H9 (cell line): Measurements from ENCODE around the gene SLC16A7. TPM values are rescaled to one million over a fixed set of nuclear protein-coding genes. Genes with fewer than 3 reads are reported as not detected.

Experiments
- DNase-seq: peaks from one replicate; pipeline ENCODE4 v3.0.0-alpha.2; 2017
- H2AFZ ChIP-seq: one replicate; pipeline ENCODE4 v1.6.1; 2013; ENCODE audit warnings: mild to moderate bottlenecking, low read length, control low read depth, moderate library complexity
- H2AK5ac ChIP-seq: 2 replicates; pipeline ENCODE4 v1.6.1; 2013; ENCODE audit warnings: low read length, control low read depth, mixed read lengths; ENCODE audit not compliant: insufficient read length
- H2BK120ac ChIP-seq: one replicate; pipeline ENCODE4 v1.6.1; 2013; ENCODE audit warnings: low read depth, mild to moderate bottlenecking, low read length, control low read depth, inconsistent platforms; ENCODE audit not compliant: poor library complexity, severe bottlenecking
- H2BK12ac ChIP-seq: 2 replicates; pipeline ENCODE4 v1.6.1; 2013; ENCODE audit warnings: low read length, control low read depth, mixed read lengths, low read depth; ENCODE audit not compliant: insufficient read length
- H2BK15ac ChIP-seq: 2 replicates; pipeline ENCODE4 v1.6.1; 2013; ENCODE audit warnings: low read depth, low read length, control low read depth
- H2BK20ac ChIP-seq: one replicate; pipeline ENCODE4 v1.6.1; 2013; ENCODE audit warnings: low read depth, mild to moderate bottlenecking, low read length, control low read depth, inconsistent platforms; ENCODE audit not compliant: poor library complexity, severe bottlenecking
- H2BK5ac ChIP-seq: 2 replicates; pipeline ENCODE4 v1.6.1; 2013; ENCODE audit warnings: low read length, control low read depth, mixed read lengths; ENCODE audit not compliant: insufficient read length
- H3K14ac ChIP-seq: 2 replicates; pipeline ENCODE4 v1.6.1; 2013; ENCODE audit warnings: low read length, control low read depth; ENCODE audit not compliant: insufficient read depth
- H3K18ac ChIP-seq: 2 replicates; pipeline ENCODE4 v1.6.1; 2013; ENCODE audit warnings: low read depth, mild to moderate bottlenecking, mixed read lengths, low read length, control low read depth; ENCODE audit not compliant: insufficient read length
- H3K23ac ChIP-seq: 2 replicates; pipeline ENCODE4 v1.6.1; 2013; ENCODE audit warnings: low read length, control low read depth, mixed read lengths, low read depth; ENCODE audit not compliant: insufficient read length
- H3K23me2 ChIP-seq: 2 replicates; pipeline ENCODE4 v1.6.1; 2013; ENCODE audit warnings: low read depth, mild to moderate bottlenecking, mixed read lengths, low read length, control low read depth; ENCODE audit not compliant: insufficient read length, poor library complexity, severe bottlenecking
- H3K27ac ChIP-seq: 2 replicates; pipeline ENCODE4 v1.5.1; 2013; ENCODE audit warnings: low read length, control low read depth, mixed read lengths, low read depth; ENCODE audit not compliant: insufficient read length
- H3K27me3 ChIP-seq: 2 replicates; pipeline ENCODE4 v1.6.1; 2013; ENCODE audit warnings: low read length, control low read depth, inconsistent platforms; ENCODE audit not compliant: insufficient read depth
- H3K4ac ChIP-seq: 2 replicates; pipeline ENCODE4 v1.6.1; 2013; ENCODE audit warnings: low read depth, mild to moderate bottlenecking, control low read depth, inconsistent platforms, low read length, moderate library complexity
- H3K4me1 ChIP-seq: 2 replicates; pipeline ENCODE4 v1.6.1; 2013; ENCODE audit warnings: low read length, control low read depth, inconsistent platforms; ENCODE audit not compliant: insufficient read depth
- H3K4me2 ChIP-seq: 2 replicates; pipeline ENCODE4 v1.6.1; 2013; ENCODE audit warnings: low read length, control low read depth, mixed read lengths; ENCODE audit not compliant: insufficient read length, insufficient read depth
- H3K56ac ChIP-seq: 2 replicates; pipeline ENCODE4 v1.6.1; 2013; ENCODE audit warnings: low read depth, mild to moderate bottlenecking, mixed read lengths, low read length, control low read depth; ENCODE audit not compliant: insufficient read length
- H3K79me1 ChIP-seq: 2 replicates; pipeline ENCODE4 v1.6.1; 2013; ENCODE audit warnings: low read depth, mild to moderate bottlenecking, moderate library complexity, low read length, control low read depth, inconsistent platforms; ENCODE audit not compliant: insufficient read depth, poor library complexity, severe bottlenecking
- H3K79me2 ChIP-seq: 2 replicates; pipeline ENCODE4 v1.6.1; 2013; ENCODE audit warnings: low read length, control low read depth, inconsistent platforms; ENCODE audit not compliant: insufficient read depth
- H3K9ac ChIP-seq: 2 replicates; pipeline ENCODE4 v1.6.1; 2013; ENCODE audit warnings: low read length, control low read depth, mixed read lengths; ENCODE audit not compliant: insufficient read length; ENCODE audit errors: extremely low read depth
- H3K9me3 ChIP-seq: one replicate; pipeline ENCODE4 v1.6.1; 2013; ENCODE audit warnings: low read depth, low read length, inconsistent platforms; ENCODE audit not compliant: control insufficient read depth
- H3T11ph ChIP-seq: one replicate; pipeline ENCODE4 v1.6.1; 2013; ENCODE audit warnings: mild to moderate bottlenecking, low read length, control low read depth, inconsistent platforms
- H4K20me1 ChIP-seq: one replicate; pipeline ENCODE4 v1.6.1; 2013; ENCODE audit not compliant: control insufficient read depth, insufficient read length, insufficient read depth
- H4K5ac ChIP-seq: 2 replicates; pipeline ENCODE4 v1.6.1; 2013; ENCODE audit warnings: low read depth, mild to moderate bottlenecking, mixed read lengths, low read length, control low read depth; ENCODE audit not compliant: insufficient read length
- H4K8ac ChIP-seq: replicated peaks from 2 replicates; pipeline ENCODE4 v1.6.1; 2013; ENCODE audit warnings: low read length, control low read depth, mixed read lengths, low read depth; ENCODE audit not compliant: insufficient read length
- H4K91ac ChIP-seq: 2 replicates; pipeline ENCODE4 v1.6.1; 2013; ENCODE audit warnings: low read depth, mild to moderate bottlenecking, moderate library complexity, mixed read lengths, low read length, control low read depth; ENCODE audit not compliant: insufficient read length
- H3K27ac Mint-ChIP-seq, 3 experiments: 2 replicates in 2 of 3; 3 replicates in 1 of 3; pipeline ENCODE4 v1.8.0; 2020 to 2021; ENCODE audit warnings: mixed read lengths in 3 of 3, mild to moderate bottlenecking in 1 of 3, moderate library complexity in 1 of 3
- H3K27me3 Mint-ChIP-seq: 2 replicates; pipeline ENCODE4 v1.8.0; 2021; ENCODE audit warnings: low read depth, mild to moderate bottlenecking, moderate library complexity, mixed read lengths
- H3K36me3 Mint-ChIP-seq, 3 experiments: 2 replicates in 2 of 3; 3 replicates in 1 of 3; pipeline ENCODE4 v1.8.0; 2020 to 2021; ENCODE audit warnings: low read depth in 3 of 3, mixed read lengths in 3 of 3; ENCODE audit not compliant: insufficient read depth in 1 of 3
- H3K4me1 Mint-ChIP-seq, 2 experiments: 2 replicates each; pipeline ENCODE4 v1.8.0; 2020; ENCODE audit warnings: mixed read lengths in 2 of 2
- H3K4me3 Mint-ChIP-seq, 2 experiments: 2 replicates in 1 of 2; 3 replicates in 1 of 2; pipeline ENCODE4 v1.8.0; 2020 to 2021; ENCODE audit warnings: mild to moderate bottlenecking in 2 of 2, mixed read lengths in 2 of 2, moderate library complexity in 1 of 2
- H3K9me3 Mint-ChIP-seq, 2 experiments: 2 replicates in 1 of 2; 3 replicates in 1 of 2; pipeline ENCODE4 v1.8.0; 2020; ENCODE audit warnings: mild to moderate bottlenecking in 2 of 2, mixed read lengths in 2 of 2, moderate library complexity in 1 of 2
- WGBS: extraction: QIAGEN DNeasy Blood & Tissue Kit; methylation state at CpG from one replicate; pipeline ENCODE4 v1.1.7; 2013; ENCODE audit warnings: missing lambda C conversion rate, low lambda C conversion rate, mixed read lengths; ENCODE audit not compliant: insufficient read length; ENCODE audit errors: extremely low coverage; 5-methylcytosine and 5-hydroxymethylcytosine counted together
- total RNA-seq: library from RNA; stranded (reverse); gene quantifications from 2 replicates; pipeline ENCODE4 v1.2.1, GENCODE V29; 2021
- TF ChIP-seq, protein P1 (sequence below): fragments of 200-600 bp; sonication (generic); conservative IDR thresholded peaks from 3 replicates; pipeline ENCODE4 v1.8.0; 2021; ENCODE audit warnings: antibody characterized with exemption, mild to moderate bottlenecking

Gene SLC16A7
- total RNA-seq, 1 experiment from 2014 or later = 2.2 TPM

DNA sequence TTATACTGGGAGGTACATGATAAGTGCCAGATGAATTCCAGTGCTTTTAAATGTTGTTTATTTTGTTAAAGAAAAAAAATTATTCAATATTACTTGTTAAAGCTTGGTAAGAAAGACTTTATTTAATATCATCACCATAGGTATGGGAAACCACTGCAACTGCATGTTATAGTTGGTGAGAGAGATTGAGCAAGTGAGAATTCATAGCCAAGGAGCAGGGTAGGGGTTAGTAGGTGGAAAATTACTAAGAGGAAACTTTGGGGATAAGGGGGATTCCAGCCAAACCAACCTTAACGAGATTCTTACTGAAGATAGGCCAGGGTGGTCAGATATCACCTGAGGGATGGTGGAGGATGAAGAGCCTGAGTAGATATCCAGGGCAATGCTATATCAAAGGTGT, 38.4 kb downstream of the SLC16A7 start:
- H3K9me3 Mint-ChIP-seq = no peaks in the 10 kb centered on the region
- Histone ChIP-seq H3K27me3 (no peaks in the 10 kb centered on the region), H2AFZ (no peak overlapping the region), H2BK5ac (no peak overlapping the region), H3K4me2 (no peak overlapping the region), H3K23me2 (no peaks in the 10 kb centered on the region), H3K23ac (no peak overlapping the region), H4K5ac (no peak overlapping the region), H3K56ac (no peak overlapping the region), H3K18ac (no peak overlapping the region), H2BK20ac (no peak overlapping the region), H3K79me2 (no peaks in the 10 kb centered on the region), H3K4me1 (no peaks in the 10 kb centered on the region), H3K4ac (no peak overlapping the region), H2BK12ac (no peak overlapping the region), H2BK120ac (no peak overlapping the region), H3K9me3 (no peaks in the 10 kb centered on the region), H2AK5ac (no peak overlapping the region), H3K27ac (no peak overlapping the region), H3T11ph (no peak overlapping the region), H3K79me1 (no peaks in the 10 kb centered on the region), H4K20me1 (no peaks in the 10 kb centered on the region), H3K9ac (no peak overlapping the region), H3K14ac (no peak overlapping the region), H2BK15ac (no peak overlapping the region), H4K91ac (no peak overlapping the region), H4K8ac (no peak overlapping the region)
- no peak overlapping the region for H3K4me3 Mint-ChIP-seq
- no peak overlapping the region for H3K27ac Mint-ChIP-seq
- DNase-seq = no peak
- TF ChIP-seq, protein P1, sequence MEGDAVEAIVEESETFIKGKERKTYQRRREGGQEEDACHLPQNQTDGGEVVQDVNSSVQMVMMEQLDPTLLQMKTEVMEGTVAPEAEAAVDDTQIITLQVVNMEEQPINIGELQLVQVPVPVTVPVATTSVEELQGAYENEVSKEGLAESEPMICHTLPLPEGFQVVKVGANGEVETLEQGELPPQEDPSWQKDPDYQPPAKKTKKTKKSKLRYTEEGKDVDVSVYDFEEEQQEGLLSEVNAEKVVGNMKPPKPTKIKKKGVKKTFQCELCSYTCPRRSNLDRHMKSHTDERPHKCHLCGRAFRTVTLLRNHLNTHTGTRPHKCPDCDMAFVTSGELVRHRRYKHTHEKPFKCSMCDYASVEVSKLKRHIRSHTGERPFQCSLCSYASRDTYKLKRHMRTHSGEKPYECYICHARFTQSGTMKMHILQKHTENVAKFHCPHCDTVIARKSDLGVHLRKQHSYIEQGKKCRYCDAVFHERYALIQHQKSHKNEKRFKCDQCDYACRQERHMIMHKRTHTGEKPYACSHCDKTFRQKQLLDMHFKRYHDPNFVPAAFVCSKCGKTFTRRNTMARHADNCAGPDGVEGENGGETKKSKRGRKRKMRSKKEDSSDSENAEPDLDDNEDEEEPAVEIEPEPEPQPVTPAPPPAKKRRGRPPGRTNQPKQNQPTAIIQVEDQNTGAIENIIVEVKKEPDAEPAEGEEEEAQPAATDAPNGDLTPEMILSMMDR = no peak
- peaks cover 7 to 11% of the 10 kb centered on the region in 2 experiments for H3K4me1 Mint-ChIP-seq
- WGBS = no CpG with 5 or more reads among the region's 1 CpG
- H3K27me3 Mint-ChIP-seq = no peaks in the 10 kb centered on the region
- no peaks in the 10 kb centered on the region for H3K36me3 Mint-ChIP-seq
